HG03575 (cell line): ENCODE results near the gene RABGAP1L.
"Not testable (repeated sequence)": the region's sequence is repeated elsewhere in the genome, so short reads cannot be mapped to it uniquely, and the experiment has no call there.

ENCODE experiments used
- ATAC-seq: cut with Tn5 transposase; IDR thresholded peaks from one replicate; pipeline ENCODE4 v1.9.1; 2021; ENCODE audit not compliant: unreplicated experiment, insufficient number of reproducible peaks, low FRiP score; ENCODE audit errors: extremely low read depth

The RABGAP1L gene

DNA sequence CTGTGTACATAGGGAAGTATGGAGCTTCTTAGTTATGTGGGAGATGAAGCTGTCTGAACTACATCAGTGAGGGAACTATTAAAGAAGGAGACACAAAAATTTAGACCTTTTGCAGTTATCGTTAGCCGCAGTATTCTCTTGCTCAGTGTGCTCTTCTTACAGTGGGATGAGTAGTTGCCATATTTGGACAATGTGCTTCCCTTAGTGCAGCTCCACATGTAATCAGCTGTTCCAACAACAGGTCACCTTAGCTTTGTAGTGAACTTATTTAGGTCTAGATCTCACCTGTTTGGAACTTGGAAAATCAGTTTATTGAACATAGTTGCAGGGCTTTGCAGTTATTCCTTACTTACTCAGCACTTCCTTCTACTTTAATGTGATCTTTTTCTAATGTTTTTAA is 306.5 kb downstream of the RABGAP1L start:
- no peak for ATAC-seq

DNA sequence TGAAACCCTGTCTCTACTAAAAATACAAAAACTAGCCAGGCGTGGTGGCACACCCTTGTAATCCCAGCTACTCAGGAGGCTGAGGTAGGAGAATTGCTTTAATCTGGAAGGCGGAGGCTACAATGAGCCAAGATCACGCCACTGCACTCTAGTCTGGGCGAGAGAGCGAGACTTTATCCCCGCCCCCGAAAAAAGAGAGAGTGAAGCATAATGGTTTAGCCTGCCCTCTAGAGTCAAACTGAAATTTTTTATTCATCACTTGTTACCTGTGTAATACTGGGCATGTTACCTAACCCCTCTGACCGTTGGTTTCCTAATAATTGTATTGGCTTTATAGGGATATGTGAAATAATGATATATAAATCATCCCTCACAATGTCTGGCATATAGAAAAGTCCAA is 307.3 kb downstream of the RABGAP1L start:
- no peak for ATAC-seq

DNA sequence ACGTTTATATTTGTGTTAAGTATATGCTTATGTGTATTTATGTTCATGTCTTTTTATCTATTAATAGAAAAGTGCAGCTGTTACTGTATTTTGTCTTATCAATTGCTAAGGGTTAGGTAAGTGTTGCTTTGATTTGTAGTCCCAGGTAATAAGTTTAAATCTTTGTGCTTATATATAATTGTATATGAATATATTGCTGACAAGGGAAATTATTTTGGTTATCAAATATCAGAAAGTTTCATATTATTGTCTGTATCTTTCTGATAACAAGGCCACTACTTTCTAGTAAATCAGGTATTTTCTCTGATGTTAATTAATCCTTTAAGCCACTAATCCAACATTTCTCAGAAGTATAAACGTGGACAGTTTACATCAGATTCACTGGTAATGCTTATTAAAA is 309.7 kb downstream of the RABGAP1L start:
- ATAC-seq: no peak

DNA sequence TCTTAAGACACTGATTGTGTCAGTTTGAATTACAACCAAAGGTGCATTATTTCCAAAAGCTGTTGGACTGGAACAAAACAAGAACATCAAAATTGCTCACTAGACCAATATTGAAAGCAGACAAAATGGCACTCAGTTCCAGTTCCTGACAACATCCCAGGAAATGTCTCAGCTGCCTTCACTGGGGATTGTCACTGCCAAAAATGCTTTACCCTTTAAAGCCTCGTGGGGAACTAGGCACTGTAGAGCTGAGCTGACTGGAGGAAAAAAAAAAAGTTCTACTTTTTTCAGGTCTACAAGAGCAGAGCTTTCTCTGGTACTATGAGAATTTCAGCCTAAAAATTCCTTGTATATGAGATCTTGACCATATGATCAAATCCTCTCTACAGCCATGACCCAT is 310.4 kb downstream of the RABGAP1L start:
- ATAC-seq: no peak

DNA sequence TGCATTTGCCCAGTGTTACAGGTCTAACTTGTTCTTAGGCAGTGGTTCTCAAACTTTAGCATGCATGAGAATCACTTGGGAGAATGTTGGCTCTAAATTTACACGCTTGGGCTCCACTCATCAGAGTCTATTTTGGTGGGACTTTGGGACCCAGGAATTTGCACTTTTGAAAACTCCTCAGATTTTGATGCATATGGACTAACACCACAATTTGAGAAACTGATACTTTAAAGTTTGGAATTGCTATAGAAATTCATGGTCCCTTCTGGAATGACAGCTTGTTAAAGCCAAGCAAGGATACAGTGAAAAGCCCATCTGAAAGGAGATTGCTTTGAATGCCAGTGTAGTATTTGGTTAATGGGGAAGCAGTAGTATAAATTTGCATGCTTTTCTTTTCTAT is 320.0 kb downstream of the RABGAP1L start:
- ATAC-seq: no peak

DNA sequence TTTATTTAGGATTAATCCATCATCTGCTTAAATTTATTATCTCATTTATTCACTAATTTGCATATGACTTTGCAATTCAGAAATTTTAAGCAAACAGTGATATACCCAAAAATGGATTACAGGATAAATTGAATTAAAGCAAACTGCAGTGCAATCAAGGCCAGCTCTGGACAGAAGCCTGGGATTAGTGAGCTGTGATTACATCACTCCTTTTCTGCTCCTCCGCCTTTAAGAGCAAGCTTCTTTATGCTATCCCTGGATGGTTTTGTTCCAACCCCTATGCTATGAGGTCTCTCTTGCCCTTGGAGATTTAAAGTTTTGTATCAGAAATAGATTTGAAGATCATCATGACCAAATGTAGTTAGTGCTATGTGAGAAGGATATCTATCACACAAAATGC is 321.0 kb downstream of the RABGAP1L start:
- no peak for ATAC-seq

DNA sequence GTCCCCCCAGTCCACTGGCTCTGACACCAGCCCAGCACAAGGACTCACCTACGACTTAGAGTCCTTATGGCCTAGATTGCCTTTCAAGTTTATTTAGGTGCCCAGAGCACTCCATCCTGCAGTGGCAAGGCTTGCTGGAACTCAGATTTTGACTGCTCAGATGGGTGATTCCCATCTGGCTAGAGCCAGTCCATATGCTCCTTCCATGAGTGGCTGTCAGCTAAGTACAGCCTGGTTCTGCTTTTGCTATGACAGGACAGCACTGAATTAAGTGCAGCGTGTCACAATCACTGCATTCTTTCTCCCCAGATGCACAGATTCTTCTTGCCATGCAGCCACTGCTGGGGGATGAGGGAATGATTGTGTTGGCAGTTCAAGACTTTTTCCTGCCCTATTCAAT is 332.3 kb downstream of the RABGAP1L start:
- no peak for ATAC-seq

DNA sequence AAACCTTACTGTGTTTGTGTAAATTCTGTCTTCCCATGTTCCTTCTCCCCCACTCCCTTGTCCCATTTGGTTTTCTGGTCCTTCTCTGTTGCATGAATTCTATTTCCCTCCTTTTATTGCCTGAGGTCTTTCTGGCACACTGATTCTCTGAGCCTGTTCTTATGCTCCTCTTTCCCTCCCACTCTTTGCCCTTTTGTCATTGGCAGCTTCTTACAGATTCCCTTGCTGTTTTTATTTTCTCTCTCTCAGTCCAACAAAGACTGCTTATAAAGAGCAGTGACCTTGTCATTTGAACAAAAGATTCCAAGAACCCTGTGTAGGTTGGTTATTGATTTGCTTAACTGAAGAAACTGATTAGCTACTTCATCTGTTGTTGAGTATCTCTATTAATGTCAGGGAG is 338.2 kb downstream of the RABGAP1L start:
- no peak for ATAC-seq

DNA sequence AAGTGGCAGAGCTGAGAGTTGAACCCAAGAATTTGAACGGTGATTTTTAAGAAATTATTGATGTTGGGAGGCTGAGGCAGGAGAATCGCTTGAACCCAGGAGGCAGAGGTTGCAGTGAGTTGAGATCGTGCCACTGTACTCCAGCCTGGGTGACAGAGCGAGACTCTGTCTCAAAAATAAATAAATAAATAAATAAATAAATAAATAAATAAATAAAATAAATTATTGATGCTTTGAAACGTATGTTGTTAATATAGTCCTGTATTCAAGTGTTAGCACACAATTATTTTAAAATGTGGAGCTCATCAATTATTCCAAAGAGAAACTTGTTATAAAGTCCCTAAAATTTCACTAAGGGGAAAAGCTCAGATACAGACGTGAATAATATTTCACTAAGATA is 357.4 kb downstream of the RABGAP1L start:
- not testable (repeated sequence) for ATAC-seq

DNA sequence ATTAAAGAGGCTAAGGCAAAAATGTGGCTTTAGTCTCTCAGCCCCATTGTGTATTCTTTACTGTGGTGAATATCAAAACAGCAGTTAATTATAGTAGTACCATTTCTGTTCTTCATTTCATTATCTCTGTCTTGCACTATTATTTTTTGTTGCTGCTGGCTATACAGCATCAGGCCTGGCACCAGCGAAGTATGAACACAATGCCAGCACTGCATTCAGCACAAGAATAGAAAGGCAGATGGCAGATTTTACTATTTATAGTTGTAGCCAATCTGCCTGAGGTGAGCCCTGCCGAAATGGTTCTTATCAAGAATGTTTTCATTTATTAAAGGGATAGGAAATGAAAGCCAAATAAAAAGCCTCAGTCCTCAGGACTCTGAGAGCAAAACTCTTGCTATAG is 360.5 kb downstream of the RABGAP1L start:
- ATAC-seq: no peak

DNA sequence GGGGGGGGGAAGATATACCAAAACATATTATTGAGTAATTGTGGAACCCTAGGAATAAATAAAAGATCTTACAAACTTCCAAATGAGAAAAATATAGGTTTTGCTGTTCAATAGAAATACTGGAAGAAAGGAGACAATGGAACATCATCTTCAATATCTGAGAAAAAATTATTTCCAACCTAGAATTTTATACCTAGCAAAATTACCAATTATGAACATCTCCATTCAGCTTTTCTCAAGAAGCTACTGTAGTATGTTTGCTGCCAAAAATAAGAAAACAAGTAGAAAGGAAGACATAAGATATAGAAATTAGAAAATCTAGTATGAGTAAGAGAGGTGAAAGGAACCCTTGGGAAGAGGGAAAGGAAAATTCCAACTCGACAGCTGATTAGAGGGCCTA is 372.4 kb downstream of the RABGAP1L start:
- no peak for ATAC-seq

DNA sequence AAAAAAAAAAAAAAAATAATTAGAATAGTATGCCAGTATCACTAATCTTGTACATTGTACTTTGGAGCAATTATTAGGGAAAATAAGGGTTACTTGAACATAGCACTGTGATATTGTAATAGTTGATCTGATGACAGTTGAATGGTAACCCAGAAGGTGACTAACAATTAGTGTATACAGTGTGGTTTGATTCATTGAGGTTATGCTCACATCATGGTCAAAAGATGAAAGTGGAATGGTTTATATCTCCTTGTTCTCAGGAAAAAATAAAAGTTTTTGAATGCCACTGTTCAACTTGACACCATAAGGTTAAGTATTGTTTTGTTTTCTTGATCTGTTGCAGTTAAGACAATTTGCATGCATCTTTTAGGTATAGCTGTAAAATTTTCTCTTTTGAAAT is 375.5 kb downstream of the RABGAP1L start:
- ATAC-seq: no peak

DNA sequence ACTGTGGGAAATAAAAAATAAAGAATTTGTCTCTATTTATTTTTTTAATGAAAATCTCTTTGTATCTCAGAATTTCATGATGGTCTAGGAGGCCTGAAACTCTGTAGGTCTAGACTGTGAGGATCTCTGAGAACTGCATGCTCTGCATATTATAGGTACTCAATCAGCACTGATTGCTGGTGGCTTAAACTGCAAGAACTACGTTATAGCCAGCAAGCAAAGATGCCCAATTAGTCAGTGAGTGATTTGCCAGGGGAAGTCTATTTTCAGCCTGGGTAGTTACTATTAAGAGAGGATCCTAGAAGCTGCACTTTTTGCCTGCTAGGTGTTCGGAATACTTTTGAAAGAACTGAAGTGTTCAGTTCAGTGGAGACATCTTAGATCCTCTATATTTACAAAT is 375.9 kb downstream of the RABGAP1L start:
- ATAC-seq: no peak

DNA sequence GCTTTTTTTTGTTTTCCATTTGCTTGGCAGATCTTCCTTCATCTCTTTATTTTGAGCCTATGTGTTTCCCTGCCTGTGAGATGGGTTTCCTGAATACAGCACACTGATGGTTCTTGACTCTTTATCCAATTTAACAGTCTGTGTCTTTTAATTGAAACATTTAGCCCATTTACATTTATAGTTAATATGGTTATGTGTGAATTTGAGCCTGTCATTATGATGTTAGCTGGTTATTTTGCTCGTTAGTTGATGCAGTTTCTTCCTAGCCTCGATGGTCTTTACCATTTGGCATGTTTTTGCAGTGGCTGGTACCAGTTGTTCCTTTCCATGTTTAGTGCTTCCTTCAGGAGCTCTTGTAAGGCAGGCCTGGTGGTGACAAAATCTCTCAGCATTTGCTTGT is 384.1 kb downstream of the RABGAP1L start:
- ATAC-seq: not testable (repeated sequence)

DNA sequence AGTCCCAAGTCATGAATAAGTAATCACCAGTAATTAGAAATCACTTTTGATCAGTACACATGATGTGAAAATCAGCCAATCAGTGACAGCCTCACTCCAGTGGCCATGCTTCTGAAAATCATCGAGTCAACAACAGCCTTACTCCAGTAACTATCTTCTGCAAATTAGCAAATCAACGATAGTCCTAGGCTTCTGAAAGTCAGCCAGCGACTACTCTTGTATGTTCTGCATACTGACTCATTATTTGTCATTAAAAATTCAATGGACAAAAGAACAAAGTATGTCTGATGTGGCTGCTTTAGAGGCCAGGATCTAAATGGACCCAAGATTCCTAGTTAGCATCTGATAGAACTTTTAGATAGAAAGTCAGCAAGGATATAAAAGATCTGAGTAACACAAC is 391.0 kb downstream of the RABGAP1L start:
- ATAC-seq: no peak

DNA sequence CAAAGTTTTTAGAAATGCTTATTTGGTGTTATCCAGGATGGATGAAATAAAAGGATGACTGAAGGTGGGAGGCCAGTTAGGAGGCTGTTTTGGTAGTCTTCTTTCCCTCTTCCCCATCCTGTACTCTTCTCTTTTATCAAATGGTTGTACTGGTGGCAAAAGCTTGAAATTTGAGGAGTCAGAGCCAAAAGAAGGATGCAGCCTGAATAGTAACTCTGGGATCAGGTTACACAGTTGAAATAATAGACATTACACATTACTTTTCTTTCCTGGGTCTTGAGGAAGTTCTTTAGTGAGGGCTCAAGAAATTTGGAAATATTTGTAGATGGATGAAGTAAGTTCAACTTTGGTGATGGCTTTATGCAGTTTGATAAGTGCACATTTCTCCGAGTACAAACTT is 397.1 kb downstream of the RABGAP1L start:
- no peak for ATAC-seq

DNA sequence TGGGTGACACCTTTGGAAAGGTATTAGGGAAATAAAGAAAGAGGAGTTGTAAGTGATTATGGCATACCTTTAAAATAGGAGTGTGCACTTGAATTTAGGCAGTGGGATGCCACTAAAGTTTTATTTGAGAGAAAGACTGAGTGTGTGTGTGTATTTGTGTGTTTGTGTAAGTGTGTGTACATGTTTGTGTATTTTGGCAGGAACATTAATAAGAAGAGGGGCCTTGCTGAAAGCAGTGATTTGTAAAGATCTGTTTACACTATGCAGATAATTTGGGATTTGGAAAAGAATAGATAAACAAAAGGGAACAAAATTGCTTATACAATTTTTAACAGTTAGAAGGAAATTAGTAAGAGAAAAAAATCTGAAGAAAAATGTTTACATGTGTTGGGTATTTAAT is 409.2 kb downstream of the RABGAP1L start:
- ATAC-seq: no peak

DNA sequence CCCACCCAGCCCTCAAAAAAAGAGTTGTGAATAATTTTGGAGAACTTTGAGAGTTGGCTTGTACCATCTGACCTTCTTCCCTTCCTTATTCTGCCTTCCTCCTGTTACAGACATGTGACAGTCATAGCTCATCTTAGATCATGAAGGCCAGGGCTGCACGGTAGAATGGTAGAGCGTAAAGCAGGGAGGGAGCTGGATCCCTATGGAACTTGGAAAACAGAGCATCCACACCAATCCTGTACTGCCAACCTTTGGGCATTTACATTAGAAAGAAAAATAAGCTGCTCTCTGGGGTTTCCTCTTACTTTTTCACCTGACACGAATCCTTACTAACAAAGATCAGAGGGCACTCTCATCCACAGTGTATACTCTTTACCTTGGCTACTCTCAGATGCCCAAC is 409.9 kb downstream of the RABGAP1L start:
- no peak for ATAC-seq

DNA sequence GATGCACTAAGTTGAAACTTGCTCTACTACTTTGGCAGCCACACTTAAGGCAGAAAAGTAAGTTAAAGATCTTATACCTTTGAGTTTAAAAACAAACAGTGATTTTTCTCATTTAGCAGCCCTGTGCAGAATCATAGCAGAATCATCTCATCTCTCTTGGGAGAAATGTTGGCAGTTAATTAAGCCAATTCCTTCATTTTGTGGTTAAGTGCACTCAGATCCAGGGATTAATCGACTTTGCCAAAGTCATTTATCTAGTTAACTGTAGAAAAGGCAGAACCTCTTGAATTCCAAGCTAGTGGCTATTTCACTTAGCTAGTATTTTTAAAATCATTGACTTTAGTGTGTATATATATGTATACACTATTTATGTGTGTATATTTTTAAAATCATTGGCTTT is 413.5 kb downstream of the RABGAP1L start:
- no peak for ATAC-seq

DNA sequence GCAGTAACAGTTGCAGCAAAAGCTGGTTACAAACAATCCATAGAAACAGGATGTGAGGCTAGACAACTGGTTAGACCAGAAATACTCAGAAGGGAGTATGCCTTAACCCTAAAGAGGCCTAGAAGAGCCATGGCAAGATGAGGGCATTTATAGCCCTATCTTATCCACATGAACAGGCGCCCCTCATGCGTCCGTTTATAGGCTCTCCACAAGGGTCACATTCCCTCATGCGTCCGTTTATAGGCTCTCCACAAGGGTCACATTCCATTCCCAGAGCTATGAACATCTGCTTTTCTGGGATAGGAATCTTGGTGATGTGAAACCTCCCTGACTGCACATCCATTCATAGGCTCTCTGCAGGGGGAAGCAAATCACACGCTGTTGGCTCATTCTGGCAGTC is 416.8 kb downstream of the RABGAP1L start:
- ATAC-seq: not testable (repeated sequence)

DNA sequence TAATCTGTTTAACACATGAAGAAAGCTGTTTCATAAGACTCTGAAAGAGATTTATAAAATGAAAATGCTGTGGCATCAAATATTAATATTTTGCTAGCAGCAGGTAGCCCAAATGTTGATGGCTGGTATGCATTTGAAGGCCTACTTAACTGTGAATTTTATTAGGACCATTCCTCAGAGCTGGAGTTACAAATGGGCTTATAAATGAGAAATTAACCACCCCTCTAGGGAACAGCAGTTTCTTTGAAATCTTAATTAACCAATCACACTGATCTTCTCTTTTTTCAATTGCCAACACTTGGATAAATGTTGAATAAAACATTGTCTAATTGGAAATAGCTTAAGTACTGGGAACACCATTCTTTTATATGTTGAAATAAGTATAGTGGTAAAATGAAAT is 418.4 kb downstream of the RABGAP1L start:
- ATAC-seq: no peak

DNA sequence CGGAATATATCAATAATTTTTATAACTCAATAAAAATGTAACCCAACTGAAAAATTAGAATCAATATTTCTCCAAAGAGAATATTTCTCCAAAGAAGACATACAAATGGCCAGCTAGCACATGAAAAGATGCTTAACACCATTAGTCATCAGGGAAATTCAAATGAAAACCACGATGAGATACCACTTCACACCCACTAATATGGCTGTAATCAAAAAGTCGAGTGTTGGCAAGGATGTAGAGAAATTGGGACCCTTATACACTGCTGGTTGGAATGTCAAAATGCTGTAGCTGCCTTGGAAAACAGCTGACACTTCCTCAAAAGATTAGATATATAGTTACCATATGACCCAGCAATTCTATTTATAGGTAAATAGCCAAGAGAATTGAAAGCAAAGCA is 421.5 kb downstream of the RABGAP1L start:
- no peak for ATAC-seq
